PC-9 (cell line): Measurements from ENCODE around the gene MUC5AC.

Source experiments
- CTCF ChIP-seq: fragments of 200-600 bp; sonication (generic); conservative IDR thresholded peaks from 2 replicates; pipeline ENCODE4 v1.6.1; 2017; ENCODE audit warnings: mixed run types, antibody characterized with exemption, mild to moderate bottlenecking, moderate library complexity
- EZH2 ChIP-seq: fragments of 200-600 bp; sonication (generic); IDR thresholded peaks from 2 replicates; pipeline ENCODE4 v1.8.0; 2017; ENCODE audit warnings: antibody characterized with exemption, low read depth

- TF ChIP-seq CTCF (no peak), EZH2 (no peak)
Measured at GRCh38 chr11:1238767-1239595, 81.2 kb downstream of the MUC5AC start.
